HepG2 (cell line): Measurements from ENCODE around the gene CNTRL. TPM values are rescaled to one million over a fixed set of nuclear protein-coding genes. Genes with fewer than 3 reads are reported as not detected.
A peak's percentile ranks its signal among the peaks of the same experiment; 100 is the strongest.

ENCODE experiments used
- AFF4 ChIP-seq: sonication (generic); formaldehyde crosslinking; IDR thresholded peaks from 2 replicates; pipeline ENCODE4 v1.4.0; 2020; ENCODE audit warnings: missing genetic modification reagents
- ARNT2 ChIP-seq: sonication (generic); formaldehyde crosslinking; IDR thresholded peaks from 2 replicates; pipeline ENCODE4 v1.8.0; 2022; ENCODE audit warnings: mild to moderate bottlenecking, low read depth, missing genetic modification reagents, moderate library complexity
- CBX1 ChIP-seq: IDR thresholded peaks from one replicate; pipeline ENCODE4 v1.6.1; 2016; ENCODE audit warnings: antibody characterized with exemption, low read depth
- E2F5 ChIP-seq: sonication (generic); formaldehyde crosslinking; conservative IDR thresholded peaks from 2 replicates; pipeline ENCODE4 v1.4.0; 2020; ENCODE audit warnings: missing genetic modification reagents
- FOXP4 ChIP-seq: sonication (generic); formaldehyde crosslinking; IDR thresholded peaks from 2 replicates; pipeline ENCODE4 v1.4.0; 2020; ENCODE audit warnings: missing genetic modification reagents
- HMG20B ChIP-seq: conservative IDR thresholded peaks from 2 replicates; pipeline ENCODE4 v1.6.1; 2016; ENCODE audit warnings: missing genetic modification reagents, missing compliant biosample characterization
- HOXA3 ChIP-seq: sonication (generic); formaldehyde crosslinking; IDR thresholded peaks from 2 replicates; pipeline ENCODE4 v1.5.0; 2020; ENCODE audit warnings: missing genetic modification reagents
- HOXD1 ChIP-seq: sonication (generic); formaldehyde crosslinking; IDR thresholded peaks from 2 replicates; pipeline ENCODE4 v1.5.0; 2020; ENCODE audit warnings: missing genetic modification reagents
- KLF6 ChIP-seq: IDR thresholded peaks from 2 replicates; pipeline ENCODE4 v1.8.0; 2016; ENCODE audit warnings: missing biosample characterization, missing genetic modification reagents
- MAF1 ChIP-seq: sonication (generic); formaldehyde crosslinking; IDR thresholded peaks from 2 replicates; pipeline ENCODE4 v1.5.0; 2020; ENCODE audit warnings: missing genetic modification reagents, borderline replicate concordance
- RXRB ChIP-seq: IDR thresholded peaks from 2 replicates; pipeline ENCODE4 v1.6.1; 2016; ENCODE audit warnings: borderline replicate concordance, missing genetic modification reagents, missing compliant biosample characterization
- SAFB2 ChIP-seq: sonication (generic); formaldehyde crosslinking; IDR thresholded peaks from 2 replicates; pipeline ENCODE4 v1.5.1; 2020; ENCODE audit warnings: missing genetic modification reagents, low read depth, mild to moderate bottlenecking, borderline replicate concordance
- SAP130 ChIP-seq: IDR thresholded peaks from 2 replicates; pipeline ENCODE4 v1.6.1; 2016; ENCODE audit warnings: low read depth
- ZFP36L1 ChIP-seq: sonication (generic); formaldehyde crosslinking; IDR thresholded peaks from 2 replicates; pipeline ENCODE4 v1.8.0; 2022; ENCODE audit warnings: mild to moderate bottlenecking, missing genetic modification reagents, moderate library complexity
- ZMYM4 ChIP-seq: sonication (generic); formaldehyde crosslinking; IDR thresholded peaks from 2 replicates; pipeline ENCODE4 v1.8.1; 2023; ENCODE audit warnings: mild to moderate bottlenecking, missing genetic modification reagents
- ZNF382 ChIP-seq: sonication (generic); formaldehyde crosslinking; IDR thresholded peaks from 2 replicates; pipeline ENCODE4 v1.5.0; 2020; ENCODE audit warnings: missing genetic modification reagents, mild to moderate bottlenecking, borderline replicate concordance
- ZSCAN31 ChIP-seq: sonication (generic); formaldehyde crosslinking; IDR thresholded peaks from 2 replicates; pipeline ENCODE4 v1.5.0; 2020; ENCODE audit warnings: low read depth, mild to moderate bottlenecking, missing genetic modification reagents
- polyA plus RNA-seq, 8 experiments: library from polyadenylated mRNA; depleted of rRNA in 3 of 8; stranded (reverse) in 7 of 8; unstranded in 1 of 8; fragments of >200 nt; fragmentation: Illumina TruSeq in 4 of 8; extraction: Trizol in 4 of 8; gene quantifications; 2 replicates each; pipeline versions ENCODE4 v1.2.1 to v1.2.3, GENCODE V29; 2011 to 2016; ENCODE audit warnings: low read depth in 4 of 8, missing spikeins in 1 of 8, mixed read lengths in 1 of 8; ENCODE audit not compliant: insufficient read depth in 1 of 8
- total RNA-seq, 5 experiments: library from RNA; depleted of rRNA; stranded (reverse); fragments of >200 nt; fragmentation: Illumina TruSeq; extraction: Trizol; gene quantifications; 2 replicates each; pipeline ENCODE4 v1.2.3, GENCODE V29; 2016; ENCODE audit warnings: low read depth in 1 of 5

The CNTRL gene
- total and polyA plus RNA-seq, 2 of the 13 experiments (the other 11 are each of a cell fraction or from before 2014, with no cell fraction given): 7.5 to 11.8 TPM

- 0 out of 2 replicates have a peak, but pooled peaks have one; percentile 47 for TF ChIP-seq FOXP4 (CRISPR knock-in tag)
- peak; percentile 86 for TF ChIP-seq ZMYM4 (CRISPR knock-in tag)
- 0 out of 2 replicates have a peak, but pooled peaks have one; percentile 34 for TF ChIP-seq ZSCAN31
- 0 out of 2 replicates have a peak, but pooled peaks have one; percentile 20 for TF ChIP-seq RXRB (CRISPR knock-in tag)
- TF ChIP-seq MAF1 (CRISPR knock-in tag): no peak
- no peak for TF ChIP-seq E2F5 (CRISPR knock-in tag)
- no peak for TF ChIP-seq KLF6 (CRISPR knock-in tag)
- TF ChIP-seq SAP130 (CRISPR knock-in tag): peak; percentile 61
- 0 out of 2 replicates have a peak, but pooled peaks have one; percentile 30 for TF ChIP-seq ZFP36L1
- TF ChIP-seq HOXD1 (CRISPR knock-in tag): no peak; the same call in 1 of the 2 replicates
- TF ChIP-seq ZNF382 (CRISPR knock-in tag): no peak
- peak; percentile 57 for TF ChIP-seq CBX1
- TF ChIP-seq HMG20B: no peak
- no peak for TF ChIP-seq SAFB2 (CRISPR knock-in tag)
- 0 out of 2 replicates have a peak, but pooled peaks have one; percentile 37 for TF ChIP-seq ARNT2 (CRISPR knock-in tag)
- peak; percentile 50 for TF ChIP-seq HOXA3 (CRISPR knock-in tag)
- TF ChIP-seq AFF4: no peak
These were observed 58.5 kb downstream of the CNTRL start (continued) for GRCh38 chr9:121133104-121133816.
